SK-N-MC (cell line): ENCODE measurements around the gene LLGL2.

Source experiments
- DNase-seq: peaks from one replicate; pipeline ENCODE4 v3.0.0-alpha.2; 2011; ENCODE audit warnings: low read depth, low spot score
- H3K27ac ChIP-seq: fragments of 200-600 bp; sonication (generic); 2 replicates; pipeline ENCODE4 v1.5.1; 2016; ENCODE audit warnings: mixed run types
- H3K36me3 ChIP-seq: fragments of 200-600 bp; sonication (generic); 2 replicates; pipeline ENCODE4 v1.6.1; 2017; ENCODE audit warnings: antibody characterized with exemption, low read length, mixed read lengths; ENCODE audit not compliant: insufficient read depth
- H3K4me3 ChIP-seq: fragments of 200-600 bp; sonication (generic); 2 replicates; pipeline ENCODE4 v1.5.1; 2016
- H3K9ac ChIP-seq: fragments of 200-600 bp; sonication (generic); 2 replicates; pipeline ENCODE4 v1.8.0; 2017; ENCODE audit warnings: mixed run types, mixed read lengths; ENCODE audit not compliant: insufficient read length
- H3K9me3 ChIP-seq: fragments of 200-600 bp; sonication (generic); 2 replicates; pipeline ENCODE4 v1.6.1; 2017; ENCODE audit warnings: low read depth, mild to moderate bottlenecking, antibody characterized with exemption, low read length, moderate library complexity, mixed read lengths
- EZH2 ChIP-seq: fragments of 200-600 bp; sonication (generic); IDR thresholded peaks from one replicate; pipeline ENCODE4 v1.6.1; 2017; ENCODE audit warnings: antibody characterized with exemption
- FOXP2 ChIP-seq: optimal IDR thresholded peaks from 2 replicates; pipeline ENCODE3; 2011; ENCODE audit warnings: mild to moderate bottlenecking, moderate library complexity; ENCODE audit not compliant: insufficient read depth; ENCODE audit errors: extremely low read length, control extremely low read depth
- POLR2AphosphoS5 ChIP-seq: IDR thresholded peaks from 2 replicates; pipeline ENCODE4 v1.6.1; 2012; ENCODE audit warnings: mild to moderate bottlenecking, low read depth, low read length, borderline replicate concordance

The LLGL2 gene

GRCh38 chr17:75623386-75623785, 97.9 kb downstream of the LLGL2 start:
- Histone ChIP-seq H3K27ac (no peak overlapping the region), H3K4me3 (no peak overlapping the region), H3K9me3 (no peaks in the 10 kb centered on the region), H3K9ac (no peak overlapping the region), H3K36me3 (no peaks in the 10 kb centered on the region)
- no peak for DNase-seq
- no peak for TF ChIP-seq POLR2AphosphoS5
- TF ChIP-seq EZH2, result no peak
- TF ChIP-seq FOXP2, result no peak

DNA sequence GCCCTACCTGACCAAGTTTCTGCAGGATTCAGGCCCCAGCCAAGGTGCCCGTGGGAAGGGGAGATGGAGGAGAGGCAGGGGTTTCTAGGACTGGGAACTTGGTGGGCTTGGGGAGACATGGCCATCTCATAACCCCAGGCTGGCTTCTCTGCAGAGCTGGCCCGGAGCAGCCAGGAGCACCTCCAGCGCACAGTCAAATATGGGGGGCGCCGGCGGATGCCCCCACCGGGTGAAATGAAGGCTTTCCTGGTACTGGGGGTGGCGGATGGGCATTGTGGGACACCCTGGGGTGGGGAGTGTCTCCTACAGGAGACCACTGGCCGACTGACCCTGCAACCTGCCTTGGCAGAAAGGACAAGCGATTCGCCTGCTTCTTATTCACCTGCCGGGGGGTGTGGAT, 98.5 kb downstream of the LLGL2 start:
- Histone ChIP-seq H3K36me3 (no peaks in the 10 kb centered on the region), H3K9ac (no peak overlapping the region), H3K9me3 (no peaks in the 10 kb centered on the region), H3K27ac (no peak overlapping the region), H3K4me3 (no peak overlapping the region)
- TF ChIP-seq FOXP2, result no peak
- DNase-seq, result no peak
